GM23338 (cell line): ENCODE data around the gene TBATA. TPM values are rescaled to one million over a fixed set of nuclear protein-coding genes. Genes with fewer than 3 reads are reported as not detected.

Source experiments
- ATAC-seq: fragments of 200-7000 bp; cut with Tn5 transposase; 3 replicates; pipeline ENCODE4 v1.9.1; 2020
- DNase-seq: peaks from one replicate; pipeline ENCODE4 v3.0.0-alpha.2; 2015; ENCODE audit warnings: low spot score
- H2AFZ ChIP-seq: fragments of 200-600 bp; sonication (generic); 2 replicates; pipeline ENCODE4 v1.8.0; 2016; ENCODE audit warnings: antibody characterized with exemption, mild to moderate bottlenecking, moderate library complexity
- H3F3A ChIP-seq: fragments of 200-600 bp; sonication (generic); replicated peaks from 2 replicates; pipeline ENCODE4 v1.8.0; 2017; ENCODE audit warnings: antibody characterized with exemption, mixed run types, low read depth
- H3K27ac ChIP-seq: fragments of 200-600 bp; sonication (generic); 2 replicates; pipeline ENCODE4 v1.6.1; 2016; ENCODE audit warnings: low read depth
- H3K27me3 ChIP-seq: fragments of 200-600 bp; sonication (generic); 2 replicates; pipeline ENCODE4 v1.8.0; 2016; ENCODE audit warnings: mild to moderate bottlenecking, mixed run types, moderate library complexity; ENCODE audit not compliant: insufficient read depth
- H3K36me3 ChIP-seq: fragments of 200-600 bp; sonication (generic); 2 replicates; pipeline ENCODE4 v1.8.0; 2016; ENCODE audit warnings: mild to moderate bottlenecking; ENCODE audit not compliant: insufficient read depth
- H3K4me1 ChIP-seq: fragments of 200-600 bp; sonication (generic); 2 replicates; pipeline ENCODE4 v1.8.0; 2016; ENCODE audit warnings: mild to moderate bottlenecking, moderate library complexity; ENCODE audit not compliant: insufficient read depth
- H3K4me2 ChIP-seq: fragments of 200-600 bp; sonication (generic); 2 replicates; pipeline ENCODE4 v1.7.1; 2017; ENCODE audit warnings: mixed run types
- H3K4me3 ChIP-seq: fragments of 200-600 bp; sonication (generic); 2 replicates; pipeline ENCODE4 v1.6.1; 2016; ENCODE audit warnings: mixed run types
- H3K79me2 ChIP-seq: fragments of 200-600 bp; sonication (generic); replicated peaks from 2 replicates; pipeline ENCODE4 v1.8.0; 2017; ENCODE audit warnings: mild to moderate bottlenecking; ENCODE audit not compliant: insufficient read depth
- H3K9me2 ChIP-seq: fragments of 200-600 bp; sonication (generic); 2 replicates; pipeline ENCODE4 v1.8.0; 2017; ENCODE audit not compliant: insufficient read depth
- H4K20me1 ChIP-seq: fragments of 200-600 bp; sonication (generic); replicated peaks from 2 replicates; pipeline ENCODE4 v1.8.0; 2017; ENCODE audit warnings: mild to moderate bottlenecking; ENCODE audit not compliant: insufficient read depth
- H3K27ac Mint-ChIP-seq: 2 replicates; pipeline ENCODE4 v1.8.0; 2020; ENCODE audit warnings: inconsistent platforms, mild to moderate bottlenecking, moderate library complexity, mixed read lengths
- H3K27me3 Mint-ChIP-seq: 3 replicates; pipeline ENCODE4 v1.8.0; 2022; ENCODE audit warnings: low read depth, mild to moderate bottlenecking, moderate library complexity, mixed read lengths, inconsistent platforms; ENCODE audit not compliant: insufficient read depth, poor library complexity
- H3K36me3 Mint-ChIP-seq: 3 replicates; pipeline ENCODE4 v1.8.0; 2021; ENCODE audit warnings: low read depth, mild to moderate bottlenecking, inconsistent platforms, moderate library complexity, mixed read lengths
- H3K4me1 Mint-ChIP-seq: 3 replicates; pipeline ENCODE4 v1.8.0; 2020; ENCODE audit warnings: mild to moderate bottlenecking, inconsistent platforms, mixed read lengths
- H3K4me3 Mint-ChIP-seq: 3 replicates; pipeline ENCODE4 v1.8.0; 2021; ENCODE audit warnings: moderate library complexity, mild to moderate bottlenecking, inconsistent platforms, mixed read lengths
- H3K9me3 Mint-ChIP-seq: 3 replicates; pipeline ENCODE4 v1.8.0; 2020; ENCODE audit warnings: moderate library complexity, mild to moderate bottlenecking, inconsistent platforms, mixed read lengths
- CREB1 ChIP-seq: fragments of 250-450 bp; sonication (Bioruptor Pico); IDR thresholded peaks from 2 replicates; pipeline ENCODE4 v1.5.0; 2020; ENCODE audit warnings: low read depth, mild to moderate bottlenecking, moderate library complexity
- ETS1 ChIP-seq: IDR thresholded peaks from 2 replicates; pipeline ENCODE4 v1.6.1; 2016; ENCODE audit warnings: antibody characterized with exemption
- JUNB ChIP-seq: IDR thresholded peaks from one replicate; pipeline ENCODE4 v1.6.1; 2016; ENCODE audit warnings: antibody characterized with exemption; ENCODE audit not compliant: unreplicated experiment
- NANOG ChIP-seq: IDR thresholded peaks from 2 replicates; pipeline ENCODE4 v1.6.1; 2016; ENCODE audit warnings: antibody characterized with exemption, borderline replicate concordance
- POLR2AphosphoS5 ChIP-seq: IDR thresholded peaks from 2 replicates; pipeline ENCODE4 v1.6.1; 2016; ENCODE audit warnings: antibody characterized with exemption, low read depth
- REST ChIP-seq: IDR thresholded peaks from one replicate; pipeline ENCODE4 v1.6.1; 2018; ENCODE audit warnings: antibody characterized with exemption; ENCODE audit not compliant: unreplicated experiment
- STAT1 ChIP-seq: IDR thresholded peaks from one replicate; pipeline ENCODE4 v1.6.1; 2016; ENCODE audit warnings: antibody characterized with exemption; ENCODE audit not compliant: unreplicated experiment
- ZNF114 ChIP-seq: fragments of 250-450 bp; sonication (Bioruptor Pico); IDR thresholded peaks from 2 replicates; pipeline ENCODE4 v1.5.0; 2020; ENCODE audit warnings: mild to moderate bottlenecking, moderate library complexity
- ZNF462 ChIP-seq: fragments of 250-450 bp; sonication (Bioruptor Pico); IDR thresholded peaks from 2 replicates; pipeline ENCODE4 v1.5.0; 2020; ENCODE audit warnings: mild to moderate bottlenecking, moderate library complexity
- polyA plus RNA-seq: library from polyadenylated mRNA; unstranded; fragments of >200 nt; fragmentation: Nextera tagmentation; extraction: Ambion mirVana; gene quantifications from 2 replicates; pipeline ENCODE4 v1.2.1, GENCODE V29; 2016
- total RNA-seq: library from RNA; depleted of rRNA; stranded (reverse); fragments of >200 nt; shearing (Covaris generic); gene quantifications from 2 replicates; pipeline ENCODE4 v1.2.3, GENCODE V29; 2014

Gene TBATA
- total and polyA plus RNA-seq, 2 experiments from 2014 or later = not detected

GRCh38 chr10:70795613-70796012, 10.4 kb upstream of the TBATA start (continued):
- no peak for TF ChIP-seq ZNF462
- TF ChIP-seq STAT1 = no peak
- no peak for TF ChIP-seq NANOG
- TF ChIP-seq REST = no peak

- Histone ChIP-seq H2AFZ (no peak overlapping the region), H3K27me3 (no peaks in the 10 kb centered on the region), H3K9me2 (peaks cover under 1% of the 10 kb centered on the region; the same call in 1 of the 2 replicates), H4K20me1 (no peaks in the 10 kb centered on the region), H3K36me3 (no peaks in the 10 kb centered on the region), H3K4me1 (no peaks in the 10 kb centered on the region), H3F3A (no peaks in the 10 kb centered on the region), H3K79me2 (no peaks in the 10 kb centered on the region), H3K4me3 (no peak overlapping the region), H3K4me2 (no peak overlapping the region), H3K27ac (no peak overlapping the region)
- no peaks in the 10 kb centered on the region for H3K36me3 Mint-ChIP-seq
- ATAC-seq = no peak
- no peak for DNase-seq
- H3K9me3 Mint-ChIP-seq = no peaks in the 10 kb centered on the region
- no peak overlapping the region for H3K4me3 Mint-ChIP-seq
- H3K27me3 Mint-ChIP-seq = no peaks in the 10 kb centered on the region
- H3K4me1 Mint-ChIP-seq = no peaks in the 10 kb centered on the region
- H3K27ac Mint-ChIP-seq = no peak overlapping the region
- no peak for TF ChIP-seq CREB1 (CRISPR knock-in tag)
- TF ChIP-seq ETS1 = no peak
- no peak for TF ChIP-seq REST
- no peak for TF ChIP-seq JUNB
- no peak for TF ChIP-seq POLR2AphosphoS5
- TF ChIP-seq ZNF114 (CRISPR knock-in tag) = no peak
Observed at GRCh38 chr10:70791386-70792039, 6.3 kb upstream of the TBATA start.
